GM21381 (cell line): ENCODE results near the gene PDCD1LG2.

ENCODE experiments used
- ATAC-seq: cut with Tn5 transposase; IDR thresholded peaks from one replicate; pipeline ENCODE4 v1.9.1; 2021; ENCODE audit warnings: mild to moderate bottlenecking, moderate library complexity; ENCODE audit not compliant: unreplicated experiment

The PDCD1LG2 gene

DNA sequence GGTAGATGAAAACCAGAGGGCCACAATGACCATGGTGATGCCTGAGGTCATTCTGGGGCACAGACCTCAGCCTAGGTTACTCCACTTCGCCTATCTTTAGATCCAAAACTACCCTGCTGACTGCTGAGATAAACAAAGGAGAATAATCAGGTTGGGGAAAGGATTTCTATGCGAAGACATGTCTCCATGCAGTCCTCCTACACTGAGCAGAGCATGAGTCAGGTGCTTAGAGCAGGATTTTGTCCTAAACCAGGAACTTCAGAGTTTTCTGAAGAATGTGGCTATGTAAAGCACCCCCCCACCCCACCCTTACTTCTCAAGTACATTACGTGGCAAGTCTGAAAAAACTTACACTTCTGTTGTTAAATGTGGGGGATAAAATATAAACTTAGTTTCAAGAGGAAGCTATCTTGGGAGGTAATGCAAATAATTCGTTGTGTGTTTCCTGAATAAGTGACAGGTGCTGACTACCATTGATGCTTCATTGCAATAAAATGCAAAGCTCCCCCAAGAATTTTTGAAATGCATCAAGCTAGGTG, 19.4 kb downstream of the PDCD1LG2 start:
- ATAC-seq = peak; percentile 55

DNA sequence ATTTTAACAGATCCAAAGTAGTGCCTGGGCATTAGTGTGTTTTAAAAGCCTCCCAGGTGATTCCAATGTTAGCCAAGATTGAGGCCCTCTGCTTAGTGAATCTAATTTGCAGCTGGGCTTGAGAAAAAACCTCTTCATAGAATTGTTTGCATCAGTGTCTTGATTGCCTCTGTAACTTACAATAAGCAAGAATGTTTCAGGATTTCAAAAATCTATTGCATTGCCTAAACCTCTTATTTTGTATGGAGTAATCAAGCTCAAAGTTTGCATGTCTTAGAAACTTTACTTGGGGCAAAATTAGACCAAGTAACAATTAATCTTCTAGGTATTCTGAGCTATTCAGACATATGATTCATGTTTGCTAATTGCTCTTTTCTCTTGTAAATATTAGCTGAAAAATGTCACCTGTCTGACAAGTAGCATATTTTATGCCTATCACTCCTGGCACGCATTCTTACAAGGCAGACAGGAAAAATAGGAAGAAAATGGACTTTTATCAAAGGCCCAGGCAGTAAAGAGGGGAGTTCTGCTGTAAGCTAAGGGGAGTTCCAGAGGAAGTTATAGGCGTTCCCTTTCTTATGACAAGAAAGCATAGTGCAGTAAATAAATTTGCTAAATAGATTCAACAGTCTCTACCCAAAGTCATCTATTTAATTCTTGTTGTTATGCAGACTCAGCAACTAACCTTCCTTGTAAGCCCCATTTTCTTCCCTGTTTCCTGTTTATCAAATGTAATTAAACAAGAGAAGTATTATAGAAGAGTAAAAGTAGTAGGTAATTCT, 21.0 kb downstream of the PDCD1LG2 start:
- no peak for ATAC-seq

DNA sequence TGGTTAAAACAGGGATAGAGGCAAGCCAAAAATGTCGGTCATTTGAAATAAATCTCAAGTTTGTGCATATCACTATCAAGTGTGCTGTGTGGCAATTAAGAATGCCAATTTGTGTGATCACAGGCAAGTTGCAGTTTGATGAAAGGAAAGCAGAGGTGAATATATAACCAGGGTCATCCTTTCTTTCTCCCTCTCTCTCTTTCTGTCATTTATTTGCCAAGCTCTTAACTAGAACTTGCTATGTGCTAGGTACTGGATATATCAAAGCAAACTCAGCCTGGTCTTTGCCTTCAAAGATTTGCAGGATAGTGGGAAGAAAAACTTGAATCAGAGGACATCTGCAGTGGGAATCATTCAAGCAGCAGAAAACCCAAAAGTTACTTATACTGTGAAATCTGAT, 22.0 kb downstream of the PDCD1LG2 start:
- ATAC-seq = no peak

DNA sequence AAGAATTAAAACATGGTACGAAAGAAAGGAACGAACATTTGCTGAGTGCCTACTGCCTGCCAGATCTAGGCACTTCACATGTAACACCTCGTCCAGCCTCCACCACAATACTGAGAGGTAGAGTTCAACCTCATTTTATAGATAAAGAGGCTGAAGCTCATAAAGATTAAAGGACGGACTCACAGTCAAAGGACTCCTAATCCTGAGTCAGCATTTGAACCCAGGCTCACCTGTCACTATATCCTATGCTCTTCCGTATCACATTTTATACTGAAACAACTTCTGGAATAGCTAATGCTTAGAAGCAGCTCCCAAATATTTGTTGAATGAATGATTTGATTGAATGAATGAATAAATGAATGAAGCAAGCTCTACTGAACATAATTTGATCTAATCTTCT, 22.5 kb downstream of the PDCD1LG2 start:
- ATAC-seq = no peak

DNA sequence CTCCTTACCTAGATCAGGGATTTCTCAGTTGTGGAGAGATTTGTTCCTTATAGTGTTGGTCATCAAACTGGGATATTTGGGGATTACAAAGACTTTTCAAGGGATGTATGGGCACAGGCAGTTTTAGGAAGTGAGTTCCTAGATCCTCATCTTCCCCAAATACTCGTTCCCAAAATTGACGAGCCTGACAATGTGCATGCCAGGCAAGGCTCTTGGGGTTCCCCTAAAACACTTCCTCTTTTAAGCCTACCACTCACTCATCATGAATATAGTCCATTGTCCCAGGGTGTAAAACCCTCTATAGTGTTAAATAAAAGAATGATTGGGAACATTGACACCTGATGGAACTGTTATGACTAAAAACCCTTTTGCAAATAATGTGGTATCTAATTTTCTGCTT, 26.4 kb downstream of the PDCD1LG2 start:
- ATAC-seq = no peak

GRCh38 chr9:5543875-5544702, 33.8 kb downstream of the PDCD1LG2 start:
- no peak for ATAC-seq

- no peak for ATAC-seq
Observed at GRCh38 chr9:5549658-5550650, 39.6 kb downstream of the PDCD1LG2 start.

- ATAC-seq = no peak
Observed at GRCh38 chr9:5551368-5552150, 41.2 kb downstream of the PDCD1LG2 start.

- no peak for ATAC-seq
Observed at GRCh38 chr9:5552301-5552700, 42.0 kb downstream of the PDCD1LG2 start.

GRCh38 chr9:5553211-5553610, 42.9 kb downstream of the PDCD1LG2 start:
- no peak for ATAC-seq

DNA sequence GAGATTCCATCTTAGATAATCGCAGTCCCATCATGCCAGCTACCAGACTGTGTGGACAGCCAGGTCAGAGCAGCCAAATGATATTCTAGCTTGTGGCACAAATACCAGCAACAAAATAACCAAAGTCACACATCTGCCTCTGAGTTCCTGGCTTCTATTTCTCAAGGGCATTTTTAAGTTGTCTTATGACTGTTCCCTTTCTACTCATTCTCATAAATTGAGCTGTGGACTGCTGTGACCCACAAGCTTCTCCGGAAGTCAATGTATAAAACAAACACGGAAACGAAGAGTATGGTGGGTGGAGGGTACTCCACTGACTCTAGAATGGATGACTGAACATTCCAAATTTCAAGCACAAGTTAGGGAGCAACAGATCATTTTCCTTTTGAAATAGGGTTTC, 43.9 kb downstream of the PDCD1LG2 start:
- ATAC-seq = peak; percentile 48

DNA sequence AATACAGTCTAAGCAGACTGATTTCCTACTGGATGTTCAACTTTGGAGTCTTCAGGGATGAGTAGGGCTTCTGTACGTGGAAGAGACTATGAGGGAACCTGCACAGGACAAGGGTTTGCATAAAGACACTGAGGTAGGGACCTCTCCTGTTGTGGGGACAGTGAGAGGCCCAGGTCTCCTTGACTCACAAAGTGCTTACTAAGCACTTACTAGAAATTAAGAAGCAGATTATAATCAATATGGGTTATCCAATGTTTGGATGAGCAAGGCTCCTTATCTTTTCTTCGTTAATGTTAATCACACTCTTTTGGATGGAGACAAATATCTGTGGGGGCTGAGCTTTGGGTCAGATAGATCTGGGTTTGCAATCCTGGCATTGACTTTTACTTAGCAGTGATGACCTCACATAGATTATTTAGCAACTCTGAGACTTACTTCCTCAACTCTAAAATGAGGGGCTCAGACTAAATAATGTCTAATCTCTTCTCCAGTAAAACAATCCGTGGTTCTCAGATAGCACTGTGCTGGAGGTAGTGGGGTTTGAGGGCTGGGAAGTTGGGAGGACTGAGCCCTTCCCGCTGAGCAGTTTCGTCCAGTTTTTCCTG, 45.9 kb downstream of the PDCD1LG2 start:
- no peak for ATAC-seq

DNA sequence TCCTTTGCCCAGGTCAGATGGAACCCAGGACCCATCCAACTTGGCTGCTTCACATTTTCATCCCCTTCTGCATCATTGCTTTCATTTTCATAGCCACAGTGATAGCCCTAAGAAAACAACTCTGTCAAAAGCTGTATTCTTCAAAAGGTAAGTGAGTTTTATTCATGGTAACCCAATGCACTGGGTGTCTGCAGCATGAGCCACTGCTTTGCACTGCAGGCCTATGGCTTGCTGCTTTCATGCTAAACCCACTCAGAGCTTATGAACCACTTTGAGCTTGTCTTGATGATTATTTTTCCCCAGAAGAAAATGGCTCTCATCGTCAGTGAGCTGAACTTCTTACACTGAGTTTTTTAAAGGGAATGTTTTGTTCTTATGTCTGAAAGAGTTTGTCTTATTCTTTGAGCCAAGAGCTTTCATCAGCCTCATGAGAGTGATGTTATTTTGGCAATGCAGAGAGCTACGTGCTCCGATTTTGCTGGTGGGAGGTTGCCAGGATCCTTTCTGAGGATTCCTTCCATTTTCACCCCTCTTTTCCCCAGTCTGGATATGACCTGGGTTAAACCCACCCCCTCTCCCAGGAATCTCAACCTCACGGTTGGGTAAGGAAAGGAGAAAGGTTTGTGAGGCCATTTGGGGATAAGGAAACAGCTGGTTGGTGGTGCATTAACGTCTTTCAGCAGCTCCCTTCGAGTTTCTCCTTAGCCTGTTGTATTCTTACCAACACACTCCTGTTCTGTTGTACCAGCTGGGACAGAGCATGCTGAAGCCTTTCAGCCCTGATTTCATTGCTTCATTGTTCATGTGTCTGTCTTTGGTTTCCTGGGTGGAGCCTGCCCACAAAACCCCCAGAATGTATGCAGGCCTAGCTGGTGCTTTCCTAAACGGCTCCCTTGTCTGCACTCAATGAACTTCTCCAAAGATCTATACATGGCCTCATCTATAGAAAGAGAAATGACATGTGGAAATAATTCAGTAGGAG, 47.6 kb downstream of the PDCD1LG2 start:
- peak; percentile 58 for ATAC-seq

DNA sequence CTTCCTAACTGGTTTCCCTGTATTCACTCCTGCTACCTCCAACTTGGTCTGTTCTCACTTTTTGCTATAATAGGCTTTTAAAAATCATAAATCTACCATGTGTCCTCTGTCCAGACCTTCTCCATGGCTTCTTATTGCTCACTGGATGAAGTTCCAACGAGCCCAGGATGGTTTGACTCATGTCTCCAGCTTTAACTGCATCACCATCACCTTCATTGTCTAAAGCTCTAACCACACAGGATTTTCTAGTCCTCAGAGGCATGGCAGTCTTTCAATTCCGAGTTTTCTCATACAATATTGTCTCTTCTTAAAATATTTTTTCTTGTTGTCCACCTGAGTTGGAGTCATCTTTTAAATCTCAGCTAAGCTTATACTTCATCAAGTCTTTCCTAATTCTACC, 49.3 kb downstream of the PDCD1LG2 start:
- no peak for ATAC-seq

DNA sequence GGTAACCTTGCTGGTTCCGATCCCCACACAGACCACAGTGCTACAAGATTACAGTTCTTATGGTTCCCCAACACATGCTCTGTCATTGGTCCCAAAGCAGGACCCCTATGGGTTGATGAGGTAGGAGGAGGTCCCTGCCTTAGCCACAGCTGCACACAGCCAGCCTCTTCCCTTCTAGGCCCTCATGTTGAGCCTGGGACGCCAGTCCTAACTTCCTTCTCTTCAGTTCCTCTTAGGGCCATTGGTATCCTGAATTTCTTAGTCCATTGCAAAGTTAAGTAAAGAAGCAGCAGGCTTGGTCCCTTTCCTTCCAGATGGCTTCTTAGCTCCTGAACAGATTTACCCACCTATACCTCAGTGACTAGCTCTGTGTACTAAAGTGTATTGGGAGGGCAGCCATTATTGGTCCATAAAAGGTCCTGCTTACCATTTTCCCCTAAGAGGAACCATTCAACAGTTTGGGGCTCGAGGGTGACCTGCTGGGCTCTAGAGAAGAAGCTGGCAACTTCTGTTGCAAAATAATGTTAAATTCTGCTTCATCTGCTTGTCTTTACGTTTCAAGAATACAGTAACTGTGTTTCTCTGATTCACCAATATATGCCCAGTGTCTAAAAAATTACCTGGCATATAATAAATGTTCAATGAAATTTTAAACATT, 50.2 kb downstream of the PDCD1LG2 start:
- no peak for ATAC-seq

DNA sequence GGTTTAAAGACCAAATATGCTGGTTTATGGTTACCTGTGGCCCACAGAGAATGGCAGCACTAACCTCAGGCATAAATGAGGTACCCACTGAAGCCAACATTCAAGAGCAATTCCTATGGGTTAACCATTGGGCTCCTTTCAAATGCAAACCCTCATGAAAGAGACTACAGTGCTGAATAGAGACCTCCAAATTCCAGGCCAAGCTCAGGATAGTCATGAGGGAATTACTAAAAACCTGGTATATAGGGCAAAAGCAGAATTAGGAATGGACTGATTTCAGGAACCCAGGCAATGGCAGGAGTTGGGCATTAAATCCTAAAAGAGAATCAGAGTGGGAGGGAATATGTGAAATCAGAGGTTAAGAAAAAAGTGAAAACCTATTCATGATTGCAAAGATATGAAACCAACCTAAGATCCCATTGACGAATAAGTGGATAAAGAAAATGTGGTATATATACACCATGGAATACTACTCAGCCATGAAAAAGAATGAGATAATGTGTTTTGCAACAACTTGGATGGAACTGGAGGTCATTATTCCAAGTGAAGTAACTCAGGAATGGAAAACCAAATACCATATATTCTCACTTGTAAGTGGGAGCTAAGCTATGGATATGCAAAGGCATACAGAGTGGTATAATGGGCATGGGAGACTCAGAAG, 51.6 kb downstream of the PDCD1LG2 start:
- ATAC-seq = no peak

GRCh38 chr9:5562806-5563416, 52.6 kb downstream of the PDCD1LG2 start:
- ATAC-seq = no peak
